Activated effector memory CD4-positive, alpha-beta T cell treated with Interleukin-2 at 50 U/mL for 16 hours (primary cell): Measurements from ENCODE around the gene DYRK2.

ENCODE experiments used
- DNase-seq: peaks from one replicate; pipeline ENCODE4 v3.0.0-alpha.2; 2020

The DYRK2 gene

GRCh38 chr12:67648521-67649260 lies at the start of gene DYRK2:
Gene DYRK2, plus strand, starts transcription at chr12:67648745. Its CDS starts 389 bp downstream, at chr12:67649134.
- DNase-seq: peak; percentile 72

GRCh38 chr12:67599691-67600090 lies 48.9 kb upstream of the DYRK2 start:
- DNase-seq: no peak

GRCh38 chr12:67601126-67601525 lies 47.4 kb upstream of the DYRK2 start:
- no peak for DNase-seq

GRCh38 chr12:67609226-67609870 lies 39.2 kb upstream of the DYRK2 start:
- DNase-seq: no peak

GRCh38 chr12:67613040-67613439 lies 35.5 kb upstream of the DYRK2 start:
- DNase-seq: no peak

GRCh38 chr12:67617629-67618028 lies 30.9 kb upstream of the DYRK2 start:
- no peak for DNase-seq

- DNase-seq: no peak
Observed at GRCh38 chr12:67618303-67618702, 30.2 kb upstream of the DYRK2 start.

- no peak for DNase-seq
Observed at GRCh38 chr12:67621112-67621511, 27.4 kb upstream of the DYRK2 start.

GRCh38 chr12:67621926-67622325 lies 26.6 kb upstream of the DYRK2 start:
- no peak for DNase-seq

- no peak for DNase-seq
Observed at GRCh38 chr12:67623259-67623658, 25.3 kb upstream of the DYRK2 start.

GRCh38 chr12:67624355-67624754 lies 24.2 kb upstream of the DYRK2 start:
- DNase-seq: no peak

GRCh38 chr12:67625004-67625403 lies 23.5 kb upstream of the DYRK2 start:
- DNase-seq: no peak

GRCh38 chr12:67626156-67626555 lies 22.4 kb upstream of the DYRK2 start:
- no peak for DNase-seq

GRCh38 chr12:67630373-67631088 lies 18.0 kb upstream of the DYRK2 start:
- peak; percentile 81 for DNase-seq

GRCh38 chr12:67632005-67632404 lies 16.5 kb upstream of the DYRK2 start:
- no peak for DNase-seq

- no peak for DNase-seq
Observed at GRCh38 chr12:67633024-67633610, 15.4 kb upstream of the DYRK2 start.

- DNase-seq: no peak
Observed at GRCh38 chr12:67633708-67634107, 14.8 kb upstream of the DYRK2 start.

GRCh38 chr12:67634303-67634761 lies 14.2 kb upstream of the DYRK2 start:
- no peak for DNase-seq

GRCh38 chr12:67637718-67638117 lies 10.8 kb upstream of the DYRK2 start:
- DNase-seq: no peak

- DNase-seq: no peak
Observed at GRCh38 chr12:67638694-67639093, 9.9 kb upstream of the DYRK2 start.

GRCh38 chr12:67640863-67641262 lies 7.7 kb upstream of the DYRK2 start:
- DNase-seq: no peak

- DNase-seq: no peak
Observed at GRCh38 chr12:67645126-67645525, 3.4 kb upstream of the DYRK2 start.

- no peak for DNase-seq
Observed at GRCh38 chr12:67645601-67646000, 2.9 kb upstream of the DYRK2 start.
